Fibroblast of lung (primary cell): Measurements from ENCODE around the gene ENTHD1. TPM values are rescaled to one million over a fixed set of nuclear protein-coding genes. Genes with fewer than 3 reads are reported as not detected.

Experiments
- DNase-seq, 2 donors: peaks; one replicate each; pipeline versions ENCODE4 v3.0.0 to v3.0.0-alpha.2; 2010; ENCODE audit warnings: low read depth in 2 of 2
- H2AFZ ChIP-seq: 2 replicates; pipeline ENCODE4 v1.5.1; 2012; ENCODE audit warnings: low read length, control low read depth, inconsistent platforms
- H3K27ac ChIP-seq: 2 replicates; pipeline ENCODE4 v1.5.1; 2011; ENCODE audit warnings: low read length, control low read depth; ENCODE audit not compliant: insufficient read depth
- H3K27me3 ChIP-seq: 2 replicates; pipeline ENCODE4 v1.5.1; 2011; ENCODE audit warnings: mild to moderate bottlenecking, low read length; ENCODE audit not compliant: control insufficient read depth, insufficient read depth
- H3K36me3 ChIP-seq: 2 replicates; pipeline ENCODE4 v1.5.1; 2011; ENCODE audit warnings: low read length; ENCODE audit not compliant: control insufficient read depth, insufficient read depth
- H3K4me1 ChIP-seq: 2 replicates; pipeline ENCODE4 v1.5.1; 2011; ENCODE audit warnings: low read length; ENCODE audit not compliant: control insufficient read depth, insufficient read depth; ENCODE audit errors: extremely low read depth
- H3K4me2 ChIP-seq: 2 replicates; pipeline ENCODE4 v1.5.1; 2011; ENCODE audit warnings: low read length, control low read depth; ENCODE audit not compliant: insufficient read depth; ENCODE audit errors: extremely low read depth
- H3K4me3 ChIP-seq, 4 experiments: fragments of 200-600 bp in 1 of 4; sonication (generic) in 1 of 4; replicated peaks in 1 of 4; 2 replicates each; pipeline ENCODE4 v1.5.1; 2011 to 2016; ENCODE audit warnings: low read length in 4 of 4, low read depth in 3 of 4, mild to moderate bottlenecking in 3 of 4, control low read depth in 2 of 4, inconsistent platforms in 1 of 4, mixed read lengths in 1 of 4; ENCODE audit not compliant: insufficient read depth in 1 of 4; ENCODE audit errors: control extremely low read depth in 1 of 4
- H3K79me2 ChIP-seq: 2 replicates; pipeline ENCODE4 v1.5.1; 2012; ENCODE audit warnings: mild to moderate bottlenecking, low read length, inconsistent platforms; ENCODE audit not compliant: control insufficient read depth, insufficient read depth
- H3K9ac ChIP-seq: 2 replicates; pipeline ENCODE4 v1.5.1; 2011; ENCODE audit warnings: mild to moderate bottlenecking, low read length, control low read depth; ENCODE audit not compliant: insufficient read depth
- H3K9me3 ChIP-seq: 2 replicates; pipeline ENCODE4 v1.5.1; 2012; ENCODE audit warnings: low read depth, low read length; ENCODE audit not compliant: control insufficient read depth, insufficient read depth
- H4K20me1 ChIP-seq: 2 replicates; pipeline ENCODE4 v1.5.1; 2011; ENCODE audit warnings: low read length; ENCODE audit not compliant: control insufficient read depth, insufficient read depth; ENCODE audit errors: extremely low read depth
- CTCF ChIP-seq, 2 donors: IDR thresholded peaks in 1 of 2; conservative IDR thresholded peaks in 1 of 2; 1 replicate in 1 of 2; 2 replicates in 1 of 2; pipeline ENCODE4 v1.5.1; 2011 to 2012; ENCODE audit warnings: low read length in 2 of 2, control low read depth in 1 of 2, inconsistent platforms in 1 of 2, low read depth in 1 of 2, mild to moderate bottlenecking in 1 of 2
- EZH2 ChIP-seq: IDR thresholded peaks from 2 replicates; pipeline ENCODE4 v1.5.1; 2012; ENCODE audit warnings: low read length, control low read depth, mild to moderate bottlenecking; ENCODE audit errors: missing control alignments
- polyA plus RNA-seq, 2 donors: library from polyadenylated mRNA; depleted of rRNA in 1 of 2; stranded (reverse) in 1 of 2; unstranded in 1 of 2; fragments of >200 nt; gene quantifications; 2 replicates each; pipeline ENCODE4 v1.2.1, GENCODE V29; 2011 to 2012; ENCODE audit warnings: missing spikeins in 1 of 2
- total RNA-seq: library from RNA; depleted of rRNA; stranded (reverse); fragments of >200 nt; gene quantifications from 2 replicates; pipeline ENCODE4 v1.2.1, GENCODE V29; 2014

Gene ENTHD1
- total and polyA plus RNA-seq, 2 donors (not counting 1 experiment from before 2014, with no cell fraction given) = not detected

GRCh38 chr22:39917197-39917643, 23.7 kb upstream of the ENTHD1 start:
- Histone ChIP-seq H4K20me1 (no peaks in the 10 kb centered on the region), H2AFZ (no peak overlapping the region), H3K36me3 (no peaks in the 10 kb centered on the region), H3K27ac (no peak overlapping the region), H3K9me3 (no peaks in the 10 kb centered on the region), H3K4me3 (no peak overlapping the region), H3K4me1 (no peaks in the 10 kb centered on the region), H3K9ac (no peak overlapping the region), H3K79me2 (no peaks in the 10 kb centered on the region), H3K27me3 (no peaks in the 10 kb centered on the region), H3K4me2 (no peak overlapping the region)
- TF ChIP-seq CTCF (conservative IDR thresholded peaks at IDR 0.05 in 1 of 2, IDR thresholded peaks at IDR 0.05 in 1 of 2; ENCODE audit: low read depth in 1 of 2, low read length in 2 of 2) (no peak), EZH2 (no peak)
- no peak for DNase-seq

- H3K4me1 ChIP-seq = no peaks in the 10 kb centered on the region
These were observed 22.9 kb upstream of the ENTHD1 start for GRCh38 chr22:39916496-39916895.

GRCh38 chr22:39915295-39915726, 21.8 kb upstream of the ENTHD1 start:
- Histone ChIP-seq H3K79me2 (no peaks in the 10 kb centered on the region), H3K36me3 (no peaks in the 10 kb centered on the region), H3K9me3 (no peaks in the 10 kb centered on the region), H3K9ac (no peak overlapping the region), H4K20me1 (no peaks in the 10 kb centered on the region), H3K4me2 (no peak overlapping the region), H3K27me3 (no peaks in the 10 kb centered on the region), H3K4me3 (no peak overlapping the region), H3K27ac (no peak overlapping the region), H3K4me1 (no peaks in the 10 kb centered on the region), H2AFZ (no peak overlapping the region)
- no peak for TF ChIP-seq CTCF (conservative IDR thresholded peaks at IDR 0.05 in 1 of 2, IDR thresholded peaks at IDR 0.05 in 1 of 2; ENCODE audit: low read depth in 1 of 2, low read length in 2 of 2)
- TF ChIP-seq EZH2 = no peak
- DNase-seq = no peak

More at GRCh38 chr22:39916496-39916895, 22.9 kb upstream of the ENTHD1 start:
- Histone ChIP-seq H3K79me2 (no peaks in the 10 kb centered on the region), H3K4me3 (no peak overlapping the region), H3K36me3 (no peaks in the 10 kb centered on the region), H3K9me3 (no peaks in the 10 kb centered on the region), H2AFZ (no peak overlapping the region), H3K27ac (no peak overlapping the region), H3K27me3 (no peaks in the 10 kb centered on the region), H3K9ac (no peak overlapping the region), H4K20me1 (no peaks in the 10 kb centered on the region), H3K4me2 (no peak overlapping the region)
- TF ChIP-seq EZH2 (no peak), CTCF (conservative IDR thresholded peaks at IDR 0.05 in 1 of 2, IDR thresholded peaks at IDR 0.05 in 1 of 2; ENCODE audit: low read depth in 1 of 2, low read length in 2 of 2) (no peak)
- no peak for DNase-seq
